ENCODE results near the gene SPATA18.
A peak's percentile ranks its signal among the peaks of the same experiment; 100 is the strongest.

The SPATA18 gene

DNA sequence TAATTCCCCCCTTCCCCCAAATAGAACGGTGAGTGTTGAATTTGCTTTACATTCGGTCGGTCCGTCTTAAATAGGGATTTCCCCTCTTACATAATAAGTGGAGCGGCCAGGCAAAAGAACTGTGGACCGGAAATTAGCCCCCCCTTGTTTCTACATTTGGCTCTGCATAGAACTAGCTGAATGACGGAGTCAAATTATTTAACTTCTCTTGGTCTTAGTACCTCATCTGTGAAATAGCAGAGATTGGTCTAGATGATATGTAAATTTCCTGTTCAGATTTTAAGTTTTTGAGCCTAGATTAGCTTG is 1.3 kb downstream of the SPATA18 start:
- no peaks in the 10 kb centered on the region for H3K79me2 ChIP-seq (ENCODE audit: insufficient read depth, low read length)
- TF ChIP-seq EZH2phosphoT487 (conservative IDR thresholded peaks at IDR 0.05; ENCODE audit: low read length): no peak
- TF ChIP-seq, protein P1, sequence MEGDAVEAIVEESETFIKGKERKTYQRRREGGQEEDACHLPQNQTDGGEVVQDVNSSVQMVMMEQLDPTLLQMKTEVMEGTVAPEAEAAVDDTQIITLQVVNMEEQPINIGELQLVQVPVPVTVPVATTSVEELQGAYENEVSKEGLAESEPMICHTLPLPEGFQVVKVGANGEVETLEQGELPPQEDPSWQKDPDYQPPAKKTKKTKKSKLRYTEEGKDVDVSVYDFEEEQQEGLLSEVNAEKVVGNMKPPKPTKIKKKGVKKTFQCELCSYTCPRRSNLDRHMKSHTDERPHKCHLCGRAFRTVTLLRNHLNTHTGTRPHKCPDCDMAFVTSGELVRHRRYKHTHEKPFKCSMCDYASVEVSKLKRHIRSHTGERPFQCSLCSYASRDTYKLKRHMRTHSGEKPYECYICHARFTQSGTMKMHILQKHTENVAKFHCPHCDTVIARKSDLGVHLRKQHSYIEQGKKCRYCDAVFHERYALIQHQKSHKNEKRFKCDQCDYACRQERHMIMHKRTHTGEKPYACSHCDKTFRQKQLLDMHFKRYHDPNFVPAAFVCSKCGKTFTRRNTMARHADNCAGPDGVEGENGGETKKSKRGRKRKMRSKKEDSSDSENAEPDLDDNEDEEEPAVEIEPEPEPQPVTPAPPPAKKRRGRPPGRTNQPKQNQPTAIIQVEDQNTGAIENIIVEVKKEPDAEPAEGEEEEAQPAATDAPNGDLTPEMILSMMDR (IDR thresholded peaks at IDR 0.05; ENCODE audit: insufficient read depth, low read length, poor library complexity, severe bottlenecking): no peak
- H3K27ac ChIP-seq (ENCODE audit: low read depth, low read length): peak overlapping the region; percentile 14; the same call in 1 of the 2 replicates
- H3K36me3 ChIP-seq (ENCODE audit: low read length): no peaks in the 10 kb centered on the region
- H3K4me3 ChIP-seq (ENCODE audit: insufficient read depth, low read length, poor library complexity, severe bottlenecking): peak overlapping the region; percentile 16
- H3K9ac ChIP-seq (ENCODE audit: low read length): no peak overlapping the region
- H3K4me2 ChIP-seq (ENCODE audit: low read depth, low read length, poor library complexity, severe bottlenecking): peak overlapping the region; percentile 51
- H4K20me1 ChIP-seq (ENCODE audit: low read depth, low read length): no peaks in the 10 kb centered on the region
- no peak overlapping the region for H2AFZ ChIP-seq (ENCODE audit: low read depth, low read length, severe bottlenecking)
- no peaks in the 10 kb centered on the region for H3K9me2 ChIP-seq (replicated peaks; ENCODE audit: insufficient read depth, low read length)
- H3K9me3 ChIP-seq (ENCODE audit: insufficient read depth, low read length): no peaks in the 10 kb centered on the region
- H3F3A ChIP-seq (ENCODE audit: insufficient read depth): peaks cover 7% of the 10 kb centered on the region; the same call in 1 of the 2 replicates
- no peaks in the 10 kb centered on the region for H3K27me3 ChIP-seq (ENCODE audit: low read length)

DNA sequence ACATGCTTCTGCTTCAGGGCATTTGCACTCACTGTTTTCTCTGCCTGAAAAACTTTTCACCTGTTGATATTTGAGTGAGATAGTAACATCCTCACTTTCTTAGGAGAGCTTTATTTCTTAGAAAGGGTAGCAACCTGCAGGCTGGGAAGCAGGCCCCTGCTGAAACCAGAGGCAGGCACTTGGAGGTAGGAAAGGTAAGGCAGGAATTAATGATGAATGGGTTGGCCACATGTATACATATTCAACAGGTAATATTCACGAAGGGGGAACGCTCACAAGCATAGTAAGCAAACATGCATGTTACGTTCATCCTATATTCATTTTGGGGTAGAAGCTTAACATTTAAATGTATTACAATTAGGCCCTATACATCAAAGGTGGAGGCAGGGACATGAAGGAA is 3.1 kb downstream of the SPATA18 start:
- no peaks in the 10 kb centered on the region for H3K9me3 ChIP-seq (ENCODE audit: insufficient read depth, low read length)
- no peak overlapping the region for H2AFZ ChIP-seq (ENCODE audit: low read depth, low read length, severe bottlenecking)
- H3K27me3 ChIP-seq (ENCODE audit: low read length): no peaks in the 10 kb centered on the region
- H3K4me2 ChIP-seq (ENCODE audit: low read depth, low read length, poor library complexity, severe bottlenecking): no peak overlapping the region
- peaks cover 7% of the 10 kb centered on the region; the same call in 1 of the 2 replicates for H3F3A ChIP-seq (ENCODE audit: insufficient read depth)
- no peak for TF ChIP-seq EZH2phosphoT487 (conservative IDR thresholded peaks at IDR 0.05; ENCODE audit: low read length)
- TF ChIP-seq, protein P1 (IDR thresholded peaks at IDR 0.05; ENCODE audit: insufficient read depth, low read length, poor library complexity, severe bottlenecking): no peak
- no peaks in the 10 kb centered on the region for H3K79me2 ChIP-seq (ENCODE audit: insufficient read depth, low read length)
- H3K4me3 ChIP-seq (ENCODE audit: insufficient read depth, low read length, poor library complexity, severe bottlenecking): no peak overlapping the region
- no peak overlapping the region for H3K9ac ChIP-seq (ENCODE audit: low read length)
- H3K27ac ChIP-seq (ENCODE audit: low read depth, low read length): no peak overlapping the region
- no peaks in the 10 kb centered on the region for H4K20me1 ChIP-seq (ENCODE audit: low read depth, low read length)
- no peaks in the 10 kb centered on the region for H3K9me2 ChIP-seq (replicated peaks; ENCODE audit: insufficient read depth, low read length)
- no peaks in the 10 kb centered on the region for H3K36me3 ChIP-seq (ENCODE audit: low read length)

DNA sequence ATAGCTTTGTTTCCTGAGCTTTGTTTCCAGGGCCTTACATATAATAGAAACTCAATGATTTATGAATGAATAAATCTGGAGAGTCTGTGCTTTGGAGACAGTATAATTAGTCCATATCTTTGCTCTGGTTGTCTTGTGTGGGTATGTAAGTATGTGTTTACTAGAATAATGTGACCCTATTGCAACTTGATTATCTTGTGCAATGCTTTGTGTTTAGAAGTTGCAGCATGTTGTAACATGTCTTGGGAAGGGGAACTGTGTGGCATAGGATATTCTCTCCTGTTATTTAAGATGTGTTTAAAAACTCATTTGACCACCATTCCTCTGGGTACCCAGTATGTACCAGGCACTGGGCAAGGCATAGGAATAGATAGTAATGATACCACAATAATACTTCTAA is 6.1 kb downstream of the SPATA18 start:
- no peaks in the 10 kb centered on the region for H3F3A ChIP-seq (ENCODE audit: insufficient read depth)
- no peaks in the 10 kb centered on the region for H3K27me3 ChIP-seq (ENCODE audit: low read length)
- no peaks in the 10 kb centered on the region for H4K20me1 ChIP-seq (ENCODE audit: low read depth, low read length)
- H3K4me2 ChIP-seq (ENCODE audit: low read depth, low read length, poor library complexity, severe bottlenecking): no peak overlapping the region
- H3K9me3 ChIP-seq (ENCODE audit: insufficient read depth, low read length): no peaks in the 10 kb centered on the region
- H2AFZ ChIP-seq (ENCODE audit: low read depth, low read length, severe bottlenecking): no peak overlapping the region
- H3K27ac ChIP-seq (ENCODE audit: low read depth, low read length): no peak overlapping the region
- no peak overlapping the region for H3K9ac ChIP-seq (ENCODE audit: low read length)
- H3K9me2 ChIP-seq (replicated peaks; ENCODE audit: insufficient read depth, low read length): no peaks in the 10 kb centered on the region
- H3K4me3 ChIP-seq (ENCODE audit: insufficient read depth, low read length, poor library complexity, severe bottlenecking): no peak overlapping the region
- H3K79me2 ChIP-seq (ENCODE audit: insufficient read depth, low read length): no peaks in the 10 kb centered on the region
- no peaks in the 10 kb centered on the region for H3K36me3 ChIP-seq (ENCODE audit: low read length)
- TF ChIP-seq, protein P1 (IDR thresholded peaks at IDR 0.05; ENCODE audit: insufficient read depth, low read length, poor library complexity, severe bottlenecking): no peak
- TF ChIP-seq EZH2phosphoT487 (conservative IDR thresholded peaks at IDR 0.05; ENCODE audit: low read length): no peak
